Heart left ventricle (tissue), 16 donors: ENCODE measurements around the gene NFKBIB. TPM values are rescaled to one million over a fixed set of nuclear protein-coding genes. Genes with fewer than 3 reads are reported as not detected.

Experiments
- ATAC-seq, 4 donors: fragments of 200-7000 bp; cut with Tn5 transposase; one replicate each; pipeline ENCODE4 v1.9.1; 2020 to 2022; ENCODE audit warnings: moderate library complexity in 4 of 4, mild to moderate bottlenecking in 3 of 4, moderate number of reproducible peaks in 1 of 4
- DNase-seq, 5 donors: peaks; one replicate each; pipeline ENCODE4 v3.0.0-alpha.2; 2020
- H3K27ac ChIP-seq, 12 donors: fragments of 200-600 bp; sonication (generic) in 4 of 12; one replicate each; pipeline versions ENCODE4 v1.5.0 to v1.8.0; 2016 to 2022; ENCODE audit warnings: mild to moderate bottlenecking in 2 of 12
- H3K27me3 ChIP-seq, 9 donors: fragments of 200-600 bp; sonication (generic) in 2 of 9; one replicate each; pipeline versions ENCODE4 v1.5.1 to v1.8.0; 2016 to 2022; ENCODE audit warnings: mild to moderate bottlenecking in 3 of 9
- H3K36me3 ChIP-seq, 9 donors: fragments of 200-600 bp; sonication (generic) in 2 of 9; one replicate each; pipeline versions ENCODE4 v1.5.0 to v1.8.0; 2018 to 2022; ENCODE audit warnings: mild to moderate bottlenecking in 2 of 9
- H3K4me1 ChIP-seq, 12 donors: fragments of 200-600 bp; sonication (generic) in 4 of 12; one replicate each; pipeline versions ENCODE4 v1.5.0 to v1.8.0; 2016 to 2022; ENCODE audit warnings: mild to moderate bottlenecking in 3 of 12
- H3K4me3 ChIP-seq, 12 donors: fragments of 200-600 bp; sonication (generic) in 4 of 12; one replicate each; pipeline versions ENCODE4 v1.5.0 to v1.8.0; 2017 to 2022; ENCODE audit warnings: mild to moderate bottlenecking in 9 of 12, moderate library complexity in 4 of 12
- H3K9me3 ChIP-seq, 12 donors: fragments of 200-600 bp; sonication (generic) in 4 of 12; one replicate each; pipeline versions ENCODE4 v1.5.0 to v1.8.0; 2016 to 2022; ENCODE audit warnings: mild to moderate bottlenecking in 1 of 12
- CTCF ChIP-seq, 12 donors: fragments of 200-600 bp; sonication (generic) in 4 of 12; IDR thresholded peaks; one replicate each; pipeline versions ENCODE4 v1.5.0 to v1.8.0; 2018 to 2022; ENCODE audit warnings: antibody characterized with exemption in 12 of 12, mild to moderate bottlenecking in 5 of 12
- POLR2A ChIP-seq, 2 donors: fragments of 450-650 bp; IDR thresholded peaks; one replicate each; pipeline ENCODE4 v1.6.1; 2017; ENCODE audit warnings: antibody characterized with exemption in 2 of 2, mild to moderate bottlenecking in 2 of 2, moderate library complexity in 2 of 2
- WGBS, 4 donors: extraction: QIAGEN DNeasy Blood & Tissue Kit in 2 of 4; methylation state at CpG; one replicate each; pipeline versions ENCODE4 v1.1.5 to v1.1.7; 2013 to 2018; 5-methylcytosine and 5-hydroxymethylcytosine counted together
- intact Hi-C, 10 donors: fragments of 100-400 bp; cut with DNase I; formaldehyde crosslinking; loops; one replicate each; pipeline versions ENCODE4 v1.11.1 to v1.14.2; 2022
- long read RNA-seq, 3 donors: library from polyadenylated mRNA; unstranded; transcript quantifications; one replicate each; pipeline ENCODE4 v2.0.0, GENCODE V29; 2020 to 2021
- polyA plus RNA-seq, 2 donors: library from polyadenylated mRNA; stranded (reverse); fragments of 200-250 nt; gene quantifications; one replicate each; pipeline ENCODE4 v1.2.3, GENCODE V29; 2013
- total RNA-seq, 9 donors: library from RNA; depleted of rRNA in 2 of 9; stranded (reverse); fragments of >200 nt in 2 of 9; fragmentation: NEBNext Ultra II Directional in 3 of 9; extraction: Animal tissue kit (Norgen Biotek cat#: 25700) in 3 of 9; gene quantifications; one replicate each; pipeline versions ENCODE4 v1.1.0 to v1.2.4, GENCODE V29; 2016 to 2023
- donor health status: ischemic (EF 13 %, LVEDD 7.1; RV severe dilation, severe dysfunction).
- donor health status: healthy with polysubstance abuse.
- donor health status: DM: no; HTN: yes; CAD: no.
- donor health status: DM: no; HTN: no; CAD: no.
- donor health status: ischemic (EF 25% LVEDD 6.9; RV normal size, moderate dysfunction).
- donor health status: ischemic (EF 25% LVEDD 5.7; RV mildly dilated, moderate dysfunction).
- donor health status: healthy.
- donor health status: DM: yes; HTN: yes; CAD: no.
- donor health status: ischemic (EF 35%, LVEDD 5.7; RV mildly dilated, moderate dysfunction).
- donor health status: nonischemic (EF 11% LVEDD 7.7; RV severe dilation, severe dysfunction).
- donor health status: DM: yes; HTN: yes; CAD: no.
- donor health status: PGD.
- donor health status: ischemic (EF 29% LVEDD 5.4; RV normal size, mild dysfunction).
- donor health status: nonischemic (EF 23%, LVEDD 6.1; RV moderate dilation, normal function).

The NFKBIB gene
- 10 to 100 TPM; 17.2 to 38.6 (median 22.2) TPM for total RNA-seq
- 10 to 100 TPM; 35.0 to 90.4 TPM for polyA plus RNA-seq
- long read RNA-seq, donor 1, transcript NFKBIB-201 (6 exons, 1,159 nt) = major isoform, 13 of 34 reads
- long read RNA-seq, donor 1, transcript NFKBIB-204 (5 exons, 1,929 nt) = major isoform, 13 of 34 reads
- long read RNA-seq, donor 1, partial matches to known transcripts = 2 of 34 reads
- long read RNA-seq, donor 1, other reads (novel, unspliced or antisense) = 6 of 34 reads
- long read RNA-seq, donor 2, transcript NFKBIB-201 (6 exons, 1,159 nt) = minor isoform, 15 of 70 reads
- long read RNA-seq, donor 2, transcript NFKBIB-204 (5 exons, 1,929 nt) = major isoform, 44 of 70 reads
- long read RNA-seq, donor 2, partial matches to known transcripts = 7 of 70 reads
- long read RNA-seq, donor 2, other reads (novel, unspliced or antisense) = 3 of 70 reads
- long read RNA-seq, donor 3, transcript NFKBIB-204 (5 exons, 1,929 nt) = major isoform, 28 of 43 reads
- long read RNA-seq, donor 3, transcript NFKBIB-201 (6 exons, 1,159 nt) = minor isoform, 5 of 43 reads
- long read RNA-seq, donor 3, partial matches to known transcripts = 3 of 43 reads
- long read RNA-seq, donor 3, other reads (novel, unspliced or antisense) = 5 of 43 reads

- 0 to 1% (median 1%) methylated on average over 53 to 64 of the region's 64 CpGs for WGBS, 4 donors
- H3K9me3 ChIP-seq = peaks cover 0 to 3% (median 0%) of the 10 kb centered on the region in 12 donors
- H3K4me3 ChIP-seq = peak within 1 kb of the TSS; percentile 74 to 98 (median 92)
- intact Hi-C loops = loop anchor here in 6 of 10 donors (1.0 to 10.0 kb wide), 6 partner anchors 31 to 68 kb away; partner anchors contain the start of genes ECH1 (in 2 of the 6), MRPS12 (in 1 of the 6) and SARS2 (in 1 of the 6)
- peak; percentile 99 to 100 (median 100) for DNase-seq
- H3K4me1 ChIP-seq = peaks cover 6 to 46% (median 22%) of the 10 kb centered on the region in 12 donors
- TF ChIP-seq POLR2A (IDR thresholded peaks at IDR 0.05) (peak; percentile 75 to 95), CTCF (IDR thresholded peaks at IDR 0.05) (peak in 1 of 12 donors; percentile 13)
- H3K36me3 ChIP-seq = peaks cover 0 to 4% (median 0%) of the 10 kb centered on the region in 9 donors
- peak within 1 kb of the TSS; percentile 38 to 95 (median 91) for H3K27ac ChIP-seq
- ATAC-seq = peak; percentile 97 to 99 (median 98)
- H3K27me3 ChIP-seq = no peaks in the 10 kb centered on the region
These were observed at the start of gene NFKBIB, which contains the start of gene SIRT2 for GRCh38 chr19:38899447-38900201. NFKBIB (plus strand) TSS chr19:38899969; CDS start chr19:38900033, 64 bp downstream. SIRT2 (minus strand) TSS chr19:38899618; CDS start chr19:38899521, 97 bp downstream.

- H3K4me1 ChIP-seq = peaks cover 9 to 54% (median 43%) of the 10 kb centered on the region in 12 donors
- peaks cover 0 to 30% (median 23%) of the 10 kb centered on the region in 9 donors for H3K36me3 ChIP-seq
- 0 to 1% (median 1%) methylated on average over 26 of the region's 26 CpGs for WGBS, 4 donors
- TF ChIP-seq POLR2A (IDR thresholded peaks at IDR 0.05) (peak; percentile 19 to 84), CTCF (IDR thresholded peaks at IDR 0.05) (peak in 3 of 12 donors; percentile 8 to 23 (median 20))
- DNase-seq (peak in 2 of 5 donors; percentile 99 to 100), ATAC-seq (peak; percentile 84 to 94 (median 91))
- H3K27me3 ChIP-seq = no peaks in the 10 kb centered on the region
- peak overlapping the region; percentile 18 to 100 (median 90) for H3K4me3 ChIP-seq
- intact Hi-C loops = loop anchor here in 6 of 10 donors (1.0 to 5.0 kb wide), 9 partner anchors 47 to 308 kb away; partner anchors contain the start of genes NFKBIB (in 5 of the 6), SIRT2 (in 5 of the 6), ACTN4 (in 2 of the 6) and MRPS12 (in 1 of the 6)
- H3K27ac ChIP-seq = peak overlapping the region; percentile 94 to 100 (median 99)
- no peaks in the 10 kb centered on the region for H3K9me3 ChIP-seq
These were observed 49.3 kb upstream of the NFKBIB start for GRCh38 chr19:38850436-38850975.

- peak in 1 of 12 donors; percentile 2 for TF ChIP-seq CTCF (IDR thresholded peaks at IDR 0.05)
- TF ChIP-seq POLR2A (IDR thresholded peaks at IDR 0.05) = no peak
- ATAC-seq = no peak
- peak overlapping the region; percentile 18 to 100 (median 90) for H3K4me3 ChIP-seq
- WGBS, 4 donors = 2 to 4% (median 3%) methylated on average over 25 to 40 of the region's 40 CpGs
- no peaks in the 10 kb centered on the region for H3K9me3 ChIP-seq
- intact Hi-C loops = loop anchor here in 6 of 10 donors (1.0 to 5.0 kb wide), 9 partner anchors 46 to 309 kb away; partner anchors contain the start of genes NFKBIB (in 5 of the 6), SIRT2 (in 5 of the 6), ACTN4 (in 2 of the 6) and MRPS12 (in 1 of the 6)
- H3K27ac ChIP-seq = peak overlapping the region; percentile 94 to 100 (median 99)
- peaks cover 9 to 48% (median 39%) of the 10 kb centered on the region in 12 donors for H3K4me1 ChIP-seq
- DNase-seq = peak in 4 of 5 donors; percentile 44 to 77 (median 49)
- peaks cover 0 to 24% (median 17%) of the 10 kb centered on the region in 9 donors for H3K36me3 ChIP-seq
- no peaks in the 10 kb centered on the region for H3K27me3 ChIP-seq
These were observed 48.7 kb upstream of the NFKBIB start for GRCh38 chr19:38850976-38851621.
